HG03575 (cell line): ENCODE data around the gene OR1L8.

Source experiments
- ATAC-seq: cut with Tn5 transposase; IDR thresholded peaks from one replicate; pipeline ENCODE4 v1.9.1; 2021; ENCODE audit not compliant: unreplicated experiment, insufficient number of reproducible peaks, low FRiP score; ENCODE audit errors: extremely low read depth

OR1L8 gene

DNA sequence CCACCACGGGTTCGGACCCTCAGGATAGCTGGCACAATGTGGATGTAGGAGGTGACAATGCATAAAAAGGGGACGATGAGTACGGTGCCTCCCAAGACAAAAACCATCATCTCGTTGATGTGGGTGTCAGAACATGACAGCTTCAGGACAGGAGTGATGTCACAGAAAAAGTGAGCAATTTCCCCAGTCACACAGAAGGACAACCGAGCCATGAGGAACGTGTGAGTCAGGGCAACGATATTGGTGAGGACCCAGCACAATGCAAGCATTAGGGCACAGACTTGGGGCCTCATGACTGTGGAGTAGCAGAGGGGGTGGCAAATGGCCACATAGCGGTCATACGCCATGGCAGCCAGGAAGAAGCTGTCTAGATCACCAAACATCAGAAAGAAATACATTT, 56.6 kb downstream of the OR1L8 start:
- no peak for ATAC-seq

DNA sequence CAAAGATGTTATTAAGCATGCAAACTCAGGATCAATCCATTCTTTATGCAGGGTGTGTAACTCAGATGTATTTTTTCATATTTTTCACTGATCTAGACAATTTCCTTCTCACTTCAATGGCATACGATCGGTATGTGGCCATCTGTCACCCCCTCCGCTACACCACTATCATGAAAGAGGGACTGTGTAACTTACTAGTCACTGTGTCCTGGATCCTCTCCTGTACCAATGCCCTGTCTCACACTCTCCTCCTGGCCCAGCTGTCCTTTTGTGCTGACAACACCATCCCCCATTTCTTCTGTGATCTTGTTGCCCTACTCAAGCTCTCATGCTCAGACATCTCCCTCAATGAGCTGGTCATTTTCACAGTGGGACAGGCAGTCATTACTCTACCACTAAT, 63.8 kb downstream of the OR1L8 start:
- no peak for ATAC-seq

DNA sequence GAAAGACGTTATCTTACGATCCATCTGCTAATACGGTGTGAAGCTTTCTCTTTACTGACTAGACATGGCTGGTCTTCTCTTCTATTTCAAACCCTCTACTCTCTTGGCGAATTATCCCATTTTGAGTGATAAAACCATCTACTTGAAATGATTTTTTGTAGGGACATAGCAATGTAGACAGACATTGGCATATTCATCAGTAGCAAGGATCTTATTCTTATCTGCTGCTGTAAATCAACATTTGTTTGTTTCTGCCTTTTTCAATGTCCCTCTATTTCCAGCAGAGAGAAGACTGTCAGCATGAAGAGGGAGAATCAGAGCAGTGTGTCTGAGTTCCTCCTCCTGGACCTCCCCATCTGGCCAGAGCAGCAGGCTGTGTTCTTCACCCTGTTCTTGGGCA, 64.3 kb downstream of the OR1L8 start, which contains the start of gene OR1J4:
OR1J4 (plus strand) TSS at position 301 of the 400 bp plus-strand sequence; CDS start at position 301, 0 bp downstream.
- ATAC-seq = no peak

DNA sequence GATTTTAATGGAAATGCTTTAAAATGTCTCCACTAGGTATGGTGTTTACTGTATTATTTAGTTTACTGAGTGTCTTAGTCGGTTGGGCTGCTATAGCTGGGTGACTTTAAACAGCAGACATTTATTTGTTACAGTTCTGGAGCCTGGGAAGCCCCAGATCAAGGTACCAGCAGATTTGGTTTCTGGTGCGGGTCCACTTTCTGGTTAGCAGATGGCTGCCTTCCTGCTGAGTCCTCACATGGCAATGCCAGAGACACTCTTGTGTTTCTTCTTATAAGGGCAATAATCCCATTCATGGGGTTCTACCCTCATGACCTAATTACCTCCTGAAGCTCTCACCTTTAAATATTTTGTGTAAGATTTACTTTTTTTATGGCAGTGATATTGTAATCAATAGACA, 65.0 kb downstream of the OR1L8 start:
- no peak for ATAC-seq
